Prostate gland (tissue), 2 donors: Measurements from ENCODE around the gene KDSR. TPM values are rescaled to one million over a fixed set of nuclear protein-coding genes. Genes with fewer than 3 reads are reported as not detected.

ENCODE experiments used
- DNase-seq: peaks from one replicate; pipeline ENCODE4 v3.0.0-alpha.2; 2019; ENCODE audit warnings: low spot score
- H3K27ac ChIP-seq, 2 donors: fragments of 200-600 bp; sonication (generic); 2 replicates each; pipeline ENCODE4 v1.5.1; 2017 to 2019
- H3K27me3 ChIP-seq: fragments of 200-600 bp; sonication (generic); replicated peaks from 2 replicates; pipeline ENCODE4 v1.5.1; 2019; ENCODE audit not compliant: insufficient read depth
- H3K36me3 ChIP-seq, 2 donors: fragments of 200-600 bp; sonication (generic); 1 replicate in 1 of 2; 2 replicates in 1 of 2; pipeline versions ENCODE4 v1.5.1 to v1.8.1; 2017 to 2019
- H3K4me1 ChIP-seq: fragments of 200-600 bp; sonication (generic); replicated peaks from 2 replicates; pipeline ENCODE4 v1.5.1; 2019
- H3K4me3 ChIP-seq, 2 donors: fragments of 200-600 bp; sonication (generic); 2 replicates each; pipeline ENCODE4 v1.5.1; 2017 to 2019
- H3K9me3 ChIP-seq: fragments of 200-600 bp; sonication (generic); 2 replicates; pipeline ENCODE4 v1.5.1; 2017
- POLR2A ChIP-seq: fragments of 450-650 bp; IDR thresholded peaks from one replicate; pipeline ENCODE4 v1.6.1; 2016; ENCODE audit warnings: antibody characterized with exemption, mild to moderate bottlenecking
- POLR2AphosphoS5 ChIP-seq: sonication (generic); formaldehyde crosslinking; IDR thresholded peaks from one replicate; pipeline ENCODE4 v1.6.1; 2017; ENCODE audit warnings: antibody characterized with exemption
- WGBS: methylation state at CpG from one replicate; pipeline ENCODE4 v1.1.5; 2018; 5-methylcytosine and 5-hydroxymethylcytosine counted together
- intact Hi-C: fragments of 100-400 bp; cut with DNase I; formaldehyde crosslinking; loops from one replicate; pipeline ENCODE4 v1.14.2; 2022
- total RNA-seq, 2 donors: library from RNA; depleted of rRNA; stranded (reverse); fragments of >200 nt; gene quantifications; one replicate each; pipeline ENCODE4 v1.1.0, GENCODE V29; 2016
- TF ChIP-seq, protein P1 (sequence below), 4 experiments: fragments of 200-600 bp in 2 of 4; fragments of 450-650 bp in 2 of 4; sonication (generic) in 2 of 4; IDR thresholded peaks; 1 replicate in 3 of 4; 2 replicates in 1 of 4; pipeline ENCODE4 v1.5.1; 2016 to 2019; ENCODE audit warnings: antibody characterized with exemption in 4 of 4, mild to moderate bottlenecking in 2 of 4, moderate library complexity in 2 of 4

KDSR gene
- total RNA-seq, 2 donors from 2014 or later, result 46.1 to 52.3 TPM

DNA sequence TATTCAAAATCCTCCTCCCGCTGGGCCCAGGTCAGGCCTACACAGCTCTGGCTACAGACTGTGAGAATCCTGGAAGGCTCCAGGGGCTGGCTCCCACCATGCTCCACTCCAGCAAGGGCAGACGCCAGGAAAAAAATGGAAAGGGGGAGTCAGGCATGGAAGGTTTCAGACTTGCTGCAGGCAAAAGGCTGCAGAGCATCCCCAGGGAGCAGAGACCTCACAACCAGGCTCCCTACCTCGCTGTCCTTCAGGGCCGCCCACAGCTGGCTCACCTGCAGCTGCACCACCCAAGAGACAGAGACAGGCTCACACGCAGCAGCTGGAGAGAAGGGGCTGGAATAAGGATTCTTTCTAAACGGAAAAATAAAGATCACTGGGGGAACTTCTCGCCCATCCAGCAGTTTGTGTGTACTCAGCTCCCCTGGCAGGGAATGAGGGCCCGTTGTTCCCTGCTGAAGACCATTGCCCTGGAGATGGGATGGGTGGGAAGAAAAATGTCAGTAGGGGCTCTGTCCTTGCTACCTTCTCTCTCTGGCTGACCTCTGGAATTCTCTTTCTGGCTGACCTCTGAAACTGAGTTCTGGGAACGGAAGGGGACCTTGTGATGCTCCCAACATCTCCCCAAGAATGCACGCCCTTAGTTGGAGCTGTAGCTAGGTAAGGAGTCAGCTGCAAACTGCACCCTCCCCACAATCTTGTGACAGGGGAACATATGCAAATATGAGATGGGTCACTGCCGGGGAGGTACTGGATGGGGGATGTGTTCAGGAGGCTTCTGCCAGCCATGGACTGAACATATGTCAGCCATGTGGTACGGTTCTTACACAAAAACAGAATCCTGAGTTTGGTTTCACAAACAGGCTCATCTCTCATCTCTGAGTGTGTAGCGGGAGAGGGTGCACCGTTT is 81.9 kb downstream of the KDSR start:
- DNase-seq, result no peak
- Histone ChIP-seq H3K4me1 (no peaks in the 10 kb centered on the region), H3K27me3 (no peaks in the 10 kb centered on the region), H3K27ac (no peak overlapping the region), H3K36me3 (no peaks in the 10 kb centered on the region), H3K9me3 (no peaks in the 10 kb centered on the region), H3K4me3 (no peak overlapping the region)
- WGBS, result 75% methylated on average over 14 of the region's 14 CpGs
- TF ChIP-seq POLR2A (no peak), POLR2AphosphoS5 (no peak)
- TF ChIP-seq, protein P1, sequence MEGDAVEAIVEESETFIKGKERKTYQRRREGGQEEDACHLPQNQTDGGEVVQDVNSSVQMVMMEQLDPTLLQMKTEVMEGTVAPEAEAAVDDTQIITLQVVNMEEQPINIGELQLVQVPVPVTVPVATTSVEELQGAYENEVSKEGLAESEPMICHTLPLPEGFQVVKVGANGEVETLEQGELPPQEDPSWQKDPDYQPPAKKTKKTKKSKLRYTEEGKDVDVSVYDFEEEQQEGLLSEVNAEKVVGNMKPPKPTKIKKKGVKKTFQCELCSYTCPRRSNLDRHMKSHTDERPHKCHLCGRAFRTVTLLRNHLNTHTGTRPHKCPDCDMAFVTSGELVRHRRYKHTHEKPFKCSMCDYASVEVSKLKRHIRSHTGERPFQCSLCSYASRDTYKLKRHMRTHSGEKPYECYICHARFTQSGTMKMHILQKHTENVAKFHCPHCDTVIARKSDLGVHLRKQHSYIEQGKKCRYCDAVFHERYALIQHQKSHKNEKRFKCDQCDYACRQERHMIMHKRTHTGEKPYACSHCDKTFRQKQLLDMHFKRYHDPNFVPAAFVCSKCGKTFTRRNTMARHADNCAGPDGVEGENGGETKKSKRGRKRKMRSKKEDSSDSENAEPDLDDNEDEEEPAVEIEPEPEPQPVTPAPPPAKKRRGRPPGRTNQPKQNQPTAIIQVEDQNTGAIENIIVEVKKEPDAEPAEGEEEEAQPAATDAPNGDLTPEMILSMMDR (IDR thresholded peaks at IDR 0.05), result no peak
- intact Hi-C loops, result no loop called here

DNA sequence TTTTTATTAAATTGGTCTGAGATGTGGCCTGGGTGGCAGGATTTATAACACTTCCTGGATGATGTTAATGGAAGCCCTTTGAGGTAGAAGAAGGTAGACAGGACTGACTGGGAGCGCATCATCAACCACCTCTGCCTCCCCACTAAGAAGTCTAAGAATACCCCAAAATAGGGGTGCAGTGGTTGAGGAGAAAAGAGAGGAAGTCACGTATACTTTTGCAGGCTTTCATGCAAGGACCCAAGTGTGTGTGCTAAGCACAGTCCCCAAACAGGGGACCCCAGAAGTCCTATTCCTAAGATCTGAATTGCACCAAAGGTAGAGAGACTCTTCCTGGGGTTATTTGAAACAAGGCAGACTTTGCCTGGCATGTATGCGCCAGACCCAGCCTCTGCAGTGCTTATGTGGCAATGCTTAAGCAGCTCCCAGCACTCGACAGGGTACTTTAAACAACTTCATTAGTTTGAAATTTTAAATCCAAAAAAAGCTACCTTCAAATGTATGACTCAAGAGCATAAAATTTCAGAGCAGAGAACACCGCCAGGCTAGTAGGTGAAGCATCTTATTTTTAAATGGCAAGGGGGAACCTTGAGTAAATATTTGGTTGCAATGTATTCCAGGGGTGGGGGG is 82.7 kb downstream of the KDSR start:
- H3K27ac ChIP-seq, result peak overlapping the region in 1 of 2 donors; percentile 31
- no peaks in the 10 kb centered on the region for H3K27me3 ChIP-seq
- DNase-seq, result no peak
- intact Hi-C loops, result no loop called here
- H3K4me1 ChIP-seq, result no peaks in the 10 kb centered on the region
- H3K4me3 ChIP-seq, result no peak overlapping the region
- no peaks in the 10 kb centered on the region for H3K36me3 ChIP-seq
- TF ChIP-seq, protein P1 (IDR thresholded peaks at IDR 0.05), result no peak
- TF ChIP-seq POLR2AphosphoS5, result no peak
- no peak for TF ChIP-seq POLR2A
- 82% methylated on average over 5 of the region's 5 CpGs for WGBS
- H3K9me3 ChIP-seq, result no peaks in the 10 kb centered on the region

DNA sequence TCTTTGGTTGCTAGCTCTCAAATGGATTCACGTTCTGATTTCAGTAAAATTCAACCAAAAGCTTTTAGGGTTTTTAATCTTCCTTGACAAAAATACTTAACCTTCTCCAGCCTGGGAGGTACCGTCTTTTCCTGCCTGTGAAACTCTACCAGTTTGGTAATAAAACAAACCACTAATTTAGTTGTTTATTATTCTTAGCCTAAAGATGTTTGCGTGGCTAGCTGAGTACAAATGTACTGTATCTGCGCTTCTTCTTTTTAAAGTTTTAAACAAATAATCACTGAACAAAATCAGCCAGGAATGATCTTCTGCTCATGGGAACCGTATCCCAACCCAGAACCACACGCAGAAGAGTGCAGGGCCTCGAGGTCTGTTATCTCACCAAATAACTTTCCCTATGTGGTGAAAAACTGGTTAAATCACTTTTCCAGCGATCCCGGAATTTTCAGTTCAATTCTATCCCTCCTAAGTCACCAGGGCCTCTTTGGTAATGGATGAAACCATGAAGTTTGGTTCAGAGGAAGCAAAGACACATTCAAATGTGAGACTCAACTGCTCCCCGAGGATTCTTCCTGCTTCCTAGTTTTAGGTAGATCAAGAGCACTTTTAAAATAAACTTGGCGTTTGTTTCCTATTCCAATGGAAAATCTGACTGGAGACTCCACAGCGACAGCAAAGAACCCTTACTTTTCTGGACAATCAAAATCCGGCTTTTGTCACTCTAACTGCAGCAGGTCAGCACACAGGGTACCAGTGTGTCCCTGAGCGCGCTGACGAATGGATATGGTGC is 83.5 kb downstream of the KDSR start:
- intact Hi-C loops, result no loop called here
- peak overlapping the region in 1 of 2 donors; percentile 31 for H3K27ac ChIP-seq

DNA sequence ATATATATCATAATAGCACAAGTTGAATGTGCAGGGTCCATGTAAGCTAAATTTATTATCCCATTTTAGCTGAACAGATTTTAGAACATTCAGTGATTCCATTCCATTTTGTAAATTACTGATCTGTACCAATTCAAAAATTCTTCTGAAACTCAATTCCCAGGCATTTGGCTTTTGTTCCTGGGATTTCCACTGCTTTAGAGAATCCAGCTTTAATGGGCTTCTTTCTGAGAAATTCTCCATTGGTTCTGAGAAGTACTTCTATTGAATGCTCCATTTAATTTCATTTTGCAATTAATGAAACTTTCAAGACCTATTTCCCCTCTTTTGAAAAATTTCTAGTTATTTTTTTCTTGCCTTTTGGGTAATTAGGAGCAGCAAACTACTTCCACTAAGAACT is 84.2 kb downstream of the KDSR start:
- TF ChIP-seq POLR2AphosphoS5 (no peak), POLR2A (no peak)
- TF ChIP-seq, protein P1 (IDR thresholded peaks at IDR 0.05), result no peak
- Histone ChIP-seq H3K4me3 (no peak overlapping the region), H3K9me3 (no peaks in the 10 kb centered on the region), H3K27me3 (no peaks in the 10 kb centered on the region), H3K27ac (no peak overlapping the region), H3K36me3 (no peaks in the 10 kb centered on the region), H3K4me1 (no peaks in the 10 kb centered on the region)
- intact Hi-C loops, result no loop called here
- DNase-seq, result no peak

More for the DNA sequence above, 83.5 kb downstream of the KDSR start:
- Histone ChIP-seq H3K4me3 (no peak overlapping the region), H3K4me1 (no peaks in the 10 kb centered on the region), H3K27me3 (no peaks in the 10 kb centered on the region), H3K36me3 (no peaks in the 10 kb centered on the region), H3K9me3 (no peaks in the 10 kb centered on the region)
- TF ChIP-seq POLR2A (no peak), POLR2AphosphoS5 (no peak)
- TF ChIP-seq, protein P1 (IDR thresholded peaks at IDR 0.05), result no peak
- no peak for DNase-seq
- WGBS, result 71% methylated on average over 16 of the region's 16 CpGs

Other genes with a start within 250 kb of the KDSR start
- 10 to 100 TPM; 14.8 to 38.4 TPM for gene BCL2, start 47.4 kb downstream of the KDSR start, total RNA-seq
- 10 to 100 TPM; 28.3 to 31.7 TPM for gene VPS4B, start 55.3 kb upstream of the KDSR start, total RNA-seq
- gene SERPINB5, start 109.8 kb upstream of the KDSR start, total RNA-seq, result 10 to 100 TPM in 1 of 2 donors, 1 to 10 TPM in 1; 7.3 to 17.3 TPM
- not detected for gene SERPINB12, start 175.2 kb upstream of the KDSR start, total RNA-seq
- gene SERPINB13, start 220.1 kb upstream of the KDSR start, total RNA-seq, result under 1 TPM in 1 of 2 donors, not detected in 1; 0.57 TPM